ENCODE measurements around the gene GRM2.
A peak's percentile ranks its signal among the peaks of the same experiment; 100 is the strongest.
"Not testable (repeated sequence)": the region's sequence is repeated elsewhere in the genome, so short reads cannot be mapped to it uniquely, and the experiment has no call there.

The GRM2 gene

GRCh38 chr3:51735950-51736349, 29.1 kb downstream of the GRM2 start:
- Mint-ChIP-seq H3K4me3 (no peak overlapping the region), H3K27me3 (peaks cover 2% of the 10 kb centered on the region), H3K4me1 (ENCODE audit: low read depth) (peaks cover 49% of the 10 kb centered on the region), H3K27ac (no peak overlapping the region), H3K9me3 (no peaks in the 10 kb centered on the region), H3K36me3 (ENCODE audit: low read depth) (no peaks in the 10 kb centered on the region)
- intact Hi-C loops (cut with micrococcal nuclease), result no loop called here

DNA sequence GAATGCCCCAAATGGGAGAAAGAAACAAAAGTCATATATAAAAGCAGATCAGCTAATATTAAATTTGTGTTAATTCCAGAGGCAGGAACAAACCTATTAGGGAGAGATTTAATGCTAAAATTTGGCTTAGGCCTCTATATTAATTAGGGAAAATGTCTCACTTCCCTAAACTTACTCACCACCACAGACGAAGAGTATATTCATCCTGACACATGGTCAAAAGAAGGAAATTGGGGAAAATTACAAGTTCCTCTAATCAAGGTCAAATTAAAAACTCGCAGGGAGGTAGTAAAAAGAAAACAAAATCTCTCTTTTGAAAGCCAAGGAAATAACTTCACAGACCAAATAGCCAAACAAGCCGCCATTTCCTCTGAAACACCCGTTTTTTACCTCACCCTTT, 32.2 kb downstream of the GRM2 start:
- Mint-ChIP-seq H3K36me3 (ENCODE audit: low read depth) (no peaks in the 10 kb centered on the region), H3K4me3 (no peak overlapping the region), H3K9me3 (no peaks in the 10 kb centered on the region), H3K4me1 (ENCODE audit: low read depth) (peaks cover 68% of the 10 kb centered on the region), H3K27ac (peak overlapping the region; percentile 82), H3K27me3 (peaks cover 2% of the 10 kb centered on the region)
- intact Hi-C loops (cut with micrococcal nuclease), result no loop called here

- H3K27me3 Mint-ChIP-seq; H3K36me3 Mint-ChIP-seq (ENCODE audit: low read depth); H3K9me3 Mint-ChIP-seq; H3K27ac Mint-ChIP-seq; intact Hi-C loops (cut with micrococcal nuclease); H3K4me3 Mint-ChIP-seq: not testable (repeated sequence)
- peaks cover 55% of the 10 kb centered on the region for H3K4me1 Mint-ChIP-seq (ENCODE audit: low read depth)
These were observed 35.5 kb downstream of the GRM2 start for GRCh38 chr3:51742320-51742719.

DNA sequence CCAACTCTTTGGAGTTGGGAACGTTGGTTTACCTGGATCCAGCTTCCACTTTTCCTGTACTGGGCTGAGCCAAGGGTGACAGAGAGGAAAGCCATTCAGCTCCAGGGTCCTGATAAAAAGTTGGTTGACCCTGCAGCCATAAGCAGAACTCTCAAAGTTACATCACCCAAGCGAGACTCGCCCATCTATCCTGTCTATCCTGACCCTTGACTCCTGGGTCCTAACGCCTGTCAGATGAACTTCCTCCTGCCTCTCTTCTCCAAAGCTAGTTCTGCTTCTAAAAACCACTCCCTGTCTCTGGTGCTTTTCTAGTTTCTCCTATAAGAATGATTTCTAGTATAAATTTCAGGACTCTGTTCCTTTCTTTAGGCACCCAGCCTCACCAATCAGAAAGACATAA, 36.1 kb downstream of the GRM2 start:
- intact Hi-C loops (cut with micrococcal nuclease); H3K4me3 Mint-ChIP-seq; H3K27me3 Mint-ChIP-seq; H3K36me3 Mint-ChIP-seq (ENCODE audit: low read depth); H3K9me3 Mint-ChIP-seq: not testable (repeated sequence)
- Mint-ChIP-seq H3K4me1 (ENCODE audit: low read depth) (peaks cover 48% of the 10 kb centered on the region), H3K27ac (peak overlapping the region; percentile 43)

GRCh38 chr3:51747840-51748239, 41.0 kb downstream of the GRM2 start:
- Mint-ChIP-seq H3K36me3 (ENCODE audit: low read depth) (no peaks in the 10 kb centered on the region), H3K27ac (no peak overlapping the region), H3K4me1 (ENCODE audit: low read depth) (peaks cover 12% of the 10 kb centered on the region), H3K4me3 (no peak overlapping the region), H3K27me3 (peaks cover 4% of the 10 kb centered on the region), H3K9me3 (no peaks in the 10 kb centered on the region)
- intact Hi-C loops (cut with micrococcal nuclease), result no loop called here

- no peaks in the 10 kb centered on the region for H3K9me3 Mint-ChIP-seq
- H3K4me3 Mint-ChIP-seq, result no peak overlapping the region
- no peak overlapping the region for H3K27ac Mint-ChIP-seq
- intact Hi-C loops (cut with micrococcal nuclease), result no loop called here
- peaks cover 6% of the 10 kb centered on the region for H3K27me3 Mint-ChIP-seq
- H3K36me3 Mint-ChIP-seq (ENCODE audit: low read depth), result no peaks in the 10 kb centered on the region
- peaks cover 7% of the 10 kb centered on the region for H3K4me1 Mint-ChIP-seq (ENCODE audit: low read depth)
These were observed 41.5 kb downstream of the GRM2 start for GRCh38 chr3:51748327-51748726.

DNA sequence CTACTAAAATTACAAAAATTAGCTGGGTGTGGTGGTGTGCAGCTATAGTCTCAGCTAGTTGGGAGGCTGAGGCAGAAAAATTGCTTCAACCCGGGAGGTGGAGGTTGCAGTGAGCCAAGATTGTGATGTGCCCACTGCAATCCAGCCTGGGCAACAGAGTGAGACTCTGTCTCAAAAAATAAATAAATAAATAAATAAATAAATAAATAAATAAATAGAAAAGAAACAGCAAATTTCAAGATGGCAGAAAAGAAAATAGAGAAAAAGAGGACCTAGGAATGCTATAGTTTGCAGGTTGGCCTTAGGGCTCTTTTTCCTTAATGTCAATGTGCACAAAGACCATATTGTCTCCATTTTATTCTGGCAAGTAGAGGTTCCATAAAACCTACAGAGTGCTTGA, 44.0 kb downstream of the GRM2 start:
- intact Hi-C loops (cut with micrococcal nuclease), result no loop called here
- Mint-ChIP-seq H3K27ac (no peak overlapping the region), H3K27me3 (peaks cover 12% of the 10 kb centered on the region), H3K4me3 (no peak overlapping the region), H3K9me3 (peaks cover 9% of the 10 kb centered on the region), H3K4me1 (ENCODE audit: low read depth) (no peaks in the 10 kb centered on the region), H3K36me3 (ENCODE audit: low read depth) (no peaks in the 10 kb centered on the region)

- intact Hi-C loops (cut with micrococcal nuclease), result no loop called here
- Mint-ChIP-seq H3K27ac (no peak overlapping the region), H3K36me3 (ENCODE audit: low read depth) (no peaks in the 10 kb centered on the region), H3K4me3 (no peak overlapping the region), H3K27me3 (peaks cover 16% of the 10 kb centered on the region), H3K4me1 (ENCODE audit: low read depth) (no peaks in the 10 kb centered on the region), H3K9me3 (peaks cover 13% of the 10 kb centered on the region)
These were observed 44.4 kb downstream of the GRM2 start for GRCh38 chr3:51751287-51751686.

DNA sequence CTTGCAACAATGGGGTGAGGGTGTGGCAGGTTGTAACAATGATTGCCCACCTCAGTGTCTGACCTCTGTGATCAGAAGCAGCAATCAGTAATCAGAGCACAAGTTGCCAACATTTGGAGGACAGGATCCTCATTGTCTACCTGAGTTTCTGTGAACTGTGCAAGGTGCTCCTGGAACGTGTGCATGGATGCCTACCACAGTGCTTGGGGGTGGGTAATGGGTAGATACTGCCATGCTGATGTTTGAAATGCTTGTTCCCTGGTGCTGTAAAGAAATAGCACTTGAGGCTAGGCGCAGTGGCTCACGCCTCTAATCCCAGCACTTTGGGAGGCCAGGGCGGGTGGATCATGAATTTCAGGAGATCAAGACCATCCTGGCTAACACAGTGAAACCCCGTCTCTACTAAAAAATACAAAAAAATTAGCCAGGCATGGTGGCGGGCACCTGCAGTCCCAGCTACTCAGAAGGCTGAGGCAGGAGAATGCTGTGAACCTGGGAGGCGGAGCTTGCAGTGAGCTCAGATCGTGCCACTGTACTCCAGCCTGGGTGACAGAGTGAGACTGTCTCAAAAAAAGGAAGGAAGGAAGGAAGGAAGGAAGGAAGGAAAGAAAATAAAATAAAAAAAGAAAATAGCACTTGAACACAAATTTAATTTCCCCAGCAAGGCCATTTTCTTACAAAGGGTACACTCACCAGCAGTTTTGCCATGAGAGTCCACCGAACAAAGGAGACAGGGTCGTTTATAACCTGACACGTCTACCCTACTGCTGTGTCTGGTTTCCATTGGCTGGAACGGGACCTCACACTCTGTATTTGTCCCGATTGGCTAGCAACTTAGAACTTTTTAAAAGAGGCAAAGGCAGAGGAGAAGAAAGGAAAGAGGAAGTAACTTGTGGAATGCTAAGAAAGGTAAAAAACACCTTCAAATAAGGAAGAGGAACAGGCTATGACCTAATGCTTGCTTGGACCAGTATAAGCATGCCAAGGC, 47.2 kb downstream of the GRM2 start:
- H3K4me1 Mint-ChIP-seq (ENCODE audit: low read depth); intact Hi-C loops (cut with micrococcal nuclease); H3K36me3 Mint-ChIP-seq (ENCODE audit: low read depth); H3K27ac Mint-ChIP-seq; H3K4me3 Mint-ChIP-seq: not testable (repeated sequence)
- Mint-ChIP-seq H3K27me3 (peaks cover 17% of the 10 kb centered on the region), H3K9me3 (peaks cover 20% of the 10 kb centered on the region)

GRCh38 chr3:51759203-51759602, 52.3 kb downstream of the GRM2 start:
- H3K9me3 Mint-ChIP-seq, result peaks cover 48% of the 10 kb centered on the region
- no peak overlapping the region for H3K4me3 Mint-ChIP-seq
- intact Hi-C loops (cut with micrococcal nuclease), result no loop called here
- H3K4me1 Mint-ChIP-seq (ENCODE audit: low read depth), result no peaks in the 10 kb centered on the region
- H3K27me3 Mint-ChIP-seq, result peaks cover 14% of the 10 kb centered on the region
- no peaks in the 10 kb centered on the region for H3K36me3 Mint-ChIP-seq (ENCODE audit: low read depth)
- H3K27ac Mint-ChIP-seq, result no peak overlapping the region

All from dendritic cell treated with granulocyte-macrophage colony-stimulating factor and Interleukin-4, amounts not matched to agents 40 ng/mL and 50 ng/mL, for 4 days (primary cell).